Suprapubic skin (tissue), 3 donors: ENCODE measurements around the gene MORN5.

Source experiments
- POLR2AphosphoS5 ChIP-seq, 3 donors: sonication (generic); formaldehyde crosslinking; IDR thresholded peaks; one replicate each; pipeline ENCODE4 v1.6.1; 2017; ENCODE audit warnings: antibody characterized with exemption in 3 of 3
- TF ChIP-seq, protein P1 (sequence below), 2 donors: fragments of 200-600 bp in 1 of 2; fragments of 450-650 bp in 1 of 2; sonication (generic) in 1 of 2; IDR thresholded peaks; one replicate each; pipeline ENCODE4 v1.5.1; 2016 to 2019; ENCODE audit warnings: antibody characterized with exemption in 2 of 2, mild to moderate bottlenecking in 1 of 2, moderate library complexity in 1 of 2

DNA sequence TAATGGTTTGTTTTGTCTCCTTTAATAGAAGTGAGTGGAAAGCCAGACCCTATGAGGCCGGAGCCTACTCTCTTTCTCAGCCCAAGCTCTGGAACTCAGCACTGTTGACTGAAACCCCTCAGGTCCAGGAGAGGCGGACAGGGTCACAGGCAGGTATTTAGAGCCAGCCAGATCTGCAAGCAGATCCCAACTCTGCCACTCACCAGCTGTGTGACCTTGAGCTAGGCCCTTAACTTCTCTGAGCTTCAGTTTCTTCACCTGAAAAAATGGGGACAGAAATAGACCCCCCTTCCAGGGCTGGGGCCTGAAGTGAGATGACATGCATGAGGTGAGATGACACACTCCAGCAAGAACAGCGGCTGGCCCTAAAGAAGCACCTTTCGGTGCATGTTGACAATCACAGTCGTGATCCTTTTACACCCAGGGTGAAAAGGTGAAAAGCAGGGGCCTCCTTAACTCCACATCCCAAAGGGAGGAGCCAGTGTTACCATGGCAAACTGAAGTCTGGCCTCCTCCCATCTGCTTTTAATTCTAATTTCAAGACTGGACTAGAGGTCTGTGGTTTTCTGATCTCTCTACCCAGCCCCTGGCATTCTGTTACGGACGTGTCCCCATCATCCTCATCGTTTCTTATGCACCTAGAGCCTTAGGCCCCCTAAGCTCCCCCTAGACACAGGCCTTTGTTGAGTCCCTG, 27.2 kb downstream of the MORN5 start:
- TF ChIP-seq, protein P1, sequence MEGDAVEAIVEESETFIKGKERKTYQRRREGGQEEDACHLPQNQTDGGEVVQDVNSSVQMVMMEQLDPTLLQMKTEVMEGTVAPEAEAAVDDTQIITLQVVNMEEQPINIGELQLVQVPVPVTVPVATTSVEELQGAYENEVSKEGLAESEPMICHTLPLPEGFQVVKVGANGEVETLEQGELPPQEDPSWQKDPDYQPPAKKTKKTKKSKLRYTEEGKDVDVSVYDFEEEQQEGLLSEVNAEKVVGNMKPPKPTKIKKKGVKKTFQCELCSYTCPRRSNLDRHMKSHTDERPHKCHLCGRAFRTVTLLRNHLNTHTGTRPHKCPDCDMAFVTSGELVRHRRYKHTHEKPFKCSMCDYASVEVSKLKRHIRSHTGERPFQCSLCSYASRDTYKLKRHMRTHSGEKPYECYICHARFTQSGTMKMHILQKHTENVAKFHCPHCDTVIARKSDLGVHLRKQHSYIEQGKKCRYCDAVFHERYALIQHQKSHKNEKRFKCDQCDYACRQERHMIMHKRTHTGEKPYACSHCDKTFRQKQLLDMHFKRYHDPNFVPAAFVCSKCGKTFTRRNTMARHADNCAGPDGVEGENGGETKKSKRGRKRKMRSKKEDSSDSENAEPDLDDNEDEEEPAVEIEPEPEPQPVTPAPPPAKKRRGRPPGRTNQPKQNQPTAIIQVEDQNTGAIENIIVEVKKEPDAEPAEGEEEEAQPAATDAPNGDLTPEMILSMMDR (IDR thresholded peaks at IDR 0.05) = no peak
- no peak for TF ChIP-seq POLR2AphosphoS5 (IDR thresholded peaks at IDR 0.05)
